IMR-90 (cell line): ENCODE results near the gene CUTC. TPM values are rescaled to one million over a fixed set of nuclear protein-coding genes. Genes with fewer than 3 reads are reported as not detected.

Experiments
- ATAC-seq: fragments of 200-7000 bp; cut with Tn5 transposase; 2 replicates; pipeline ENCODE4 v1.9.1; 2020; ENCODE audit warnings: low read depth, mild to moderate bottlenecking, moderate library complexity
- BruUV-seq: library from RNA; stranded (reverse); fragments of 400-500 nt; replicated peaks from 2 replicates; lab custom pipeline; 2021; lab: Mats Ljungman, UMichigan
- CTCF ChIA-PET: fragments of 300-600 bp; formaldehyde crosslinking; extraction: SDS; loops from one replicate; lab custom pipeline; 2021; ENCODE audit warnings: antibody characterized with exemption; lab: Yijun Ruan, JAX
- POLR2A ChIA-PET: fragments of 300-600 bp; sonication (Branson Sonifier 250); formaldehyde crosslinking; loops from one replicate; lab custom pipeline; 2022; ENCODE audit warnings: antibody characterized with exemption; ENCODE audit not compliant: unreplicated experiment; lab: Charles Lee
- DNase-seq: peaks from one replicate; pipeline ENCODE4 v3.0.0; 2013
- H2AFZ ChIP-seq: replicated peaks from 2 replicates; pipeline ENCODE3; 2013; ENCODE audit warnings: low read length, mild to moderate bottlenecking; ENCODE audit not compliant: poor library complexity
- H2AK5ac ChIP-seq: 2 replicates; pipeline ENCODE4 v1.6.1; 2013; ENCODE audit warnings: low read depth, low read length, inconsistent platforms
- H2AK9ac ChIP-seq: replicated peaks from 2 replicates; pipeline ENCODE3; 2013; ENCODE audit warnings: mild to moderate bottlenecking, low read depth, low read length, moderate library complexity; ENCODE audit not compliant: poor library complexity
- H2BK120ac ChIP-seq: 2 replicates; pipeline ENCODE4 v1.6.1; 2013; ENCODE audit warnings: low read depth, low read length, inconsistent platforms
- H2BK15ac ChIP-seq: 3 replicates; pipeline ENCODE4 v1.6.1; 2013; ENCODE audit warnings: low read depth, low read length, inconsistent platforms
- H2BK20ac ChIP-seq: 2 replicates; pipeline ENCODE4 v1.6.1; 2013; ENCODE audit warnings: low read depth, mild to moderate bottlenecking, inconsistent platforms, low read length, moderate library complexity
- H2BK5ac ChIP-seq: 2 replicates; pipeline ENCODE4 v1.6.1; 2013; ENCODE audit warnings: mild to moderate bottlenecking, low read depth, low read length, inconsistent platforms; ENCODE audit not compliant: poor library complexity, severe bottlenecking
- H3K14ac ChIP-seq: replicated peaks from 2 replicates; pipeline ENCODE4 v1.6.1; 2013; ENCODE audit warnings: low read depth, low read length, inconsistent platforms
- H3K18ac ChIP-seq: 2 replicates; pipeline ENCODE4 v1.6.1; 2013; ENCODE audit warnings: low read depth, low read length, control low read depth
- H3K23ac ChIP-seq: 2 replicates; pipeline ENCODE4 v1.6.1; 2013; ENCODE audit warnings: low read depth, low read length, inconsistent platforms
- H3K27ac ChIP-seq: 2 replicates; pipeline ENCODE4 v1.5.1; 2013; ENCODE audit warnings: mild to moderate bottlenecking, control low read depth, low read length; ENCODE audit not compliant: insufficient read depth
- H3K27me3 ChIP-seq: 2 replicates; pipeline ENCODE4 v1.6.1; 2013; ENCODE audit warnings: low read length; ENCODE audit not compliant: control insufficient read depth, insufficient read depth
- H3K36me3 ChIP-seq: 2 replicates; pipeline ENCODE4 v1.6.1; 2013; ENCODE audit warnings: low read length, mixed read lengths; ENCODE audit not compliant: control insufficient read depth, insufficient read depth
- H3K4ac ChIP-seq: 2 replicates; pipeline ENCODE4 v1.6.1; 2013; ENCODE audit warnings: low read depth, low read length, inconsistent platforms
- H3K4me1 ChIP-seq: 2 replicates; pipeline ENCODE4 v1.6.1; 2013; ENCODE audit warnings: low read length, mixed read lengths; ENCODE audit not compliant: control insufficient read depth, insufficient read depth
- H3K4me2 ChIP-seq: 2 replicates; pipeline ENCODE4 v1.6.1; 2013; ENCODE audit warnings: low read depth, mild to moderate bottlenecking, control low read depth, low read length, moderate library complexity
- H3K4me3 ChIP-seq: 2 replicates; pipeline ENCODE4 v1.5.1; 2013; ENCODE audit warnings: low read depth, mild to moderate bottlenecking, control low read depth, low read length, moderate library complexity; ENCODE audit not compliant: insufficient read depth
- H3K56ac ChIP-seq: 2 replicates; pipeline ENCODE4 v1.6.1; 2013; ENCODE audit warnings: low read length, inconsistent platforms; ENCODE audit not compliant: insufficient read depth; ENCODE audit errors: extremely low read depth
- H3K79me1 ChIP-seq, 2 experiments: 2 replicates each; pipeline ENCODE4 v1.6.1; 2013; ENCODE audit warnings: low read length in 2 of 2, inconsistent platforms in 1 of 2, low read depth in 1 of 2
- H3K9ac ChIP-seq: 2 replicates; pipeline ENCODE4 v1.6.1; 2013; ENCODE audit warnings: low read depth, low read length, control low read depth
- H3K9me1 ChIP-seq: 2 replicates; pipeline ENCODE4 v1.6.1; 2013; ENCODE audit warnings: low read length, inconsistent platforms; ENCODE audit not compliant: insufficient read depth
- H3K9me3 ChIP-seq: 2 replicates; pipeline ENCODE4 v1.6.1; 2013; ENCODE audit warnings: low read length; ENCODE audit not compliant: control insufficient read depth, insufficient read depth
- H4K20me1 ChIP-seq: 2 replicates; pipeline ENCODE4 v1.6.1; 2013; ENCODE audit warnings: low read length, inconsistent platforms; ENCODE audit not compliant: insufficient read depth
- H4K5ac ChIP-seq: 2 replicates; pipeline ENCODE4 v1.6.1; 2013; ENCODE audit warnings: mild to moderate bottlenecking, low read depth, low read length, control low read depth
- H4K8ac ChIP-seq, 2 experiments: 2 replicates each; pipeline ENCODE4 v1.6.1; 2013; ENCODE audit warnings: low read depth in 2 of 2, low read length in 2 of 2, control low read depth in 1 of 2, inconsistent platforms in 1 of 2
- H4K91ac ChIP-seq: 2 replicates; pipeline ENCODE4 v1.6.1; 2013; ENCODE audit warnings: low read depth, low read length, inconsistent platforms; ENCODE audit not compliant: insufficient read depth
- BHLHE40 ChIP-seq: fragments of 150-350 bp; IDR thresholded peaks from 2 replicates; pipeline ENCODE4 v1.6.1; 2016; ENCODE audit warnings: mild to moderate bottlenecking, low read depth, low read length
- CEBPB ChIP-seq: IDR thresholded peaks from 2 replicates; pipeline ENCODE4 v1.6.1; 2012; ENCODE audit warnings: low read depth, low read length, improper control_type of control experiment
- MAFK ChIP-seq: IDR thresholded peaks from 2 replicates; pipeline ENCODE4 v1.6.1; 2012; ENCODE audit warnings: low read depth, low read length, improper control_type of control experiment
- MXI1 ChIP-seq: IDR thresholded peaks from 2 replicates; pipeline ENCODE4 v1.6.1; 2012; ENCODE audit warnings: low read depth, mild to moderate bottlenecking, low read length, moderate library complexity, borderline replicate concordance
- NFE2L2 ChIP-seq: fragments of 150-350 bp; IDR thresholded peaks from 2 replicates; pipeline ENCODE4 v1.6.1; 2016; ENCODE audit warnings: low read depth, mild to moderate bottlenecking, low read length
- RCOR1 ChIP-seq: IDR thresholded peaks from 2 replicates; pipeline ENCODE4 v1.6.1; 2012; ENCODE audit warnings: mild to moderate bottlenecking, low read length, improper control_type of control experiment; ENCODE audit not compliant: insufficient replicate concordance
- RFX5 ChIP-seq: IDR thresholded peaks from 2 replicates; pipeline ENCODE4 v1.8.0; 2012; ENCODE audit warnings: low read depth, mild to moderate bottlenecking, low read length, moderate library complexity
- SMC3 ChIP-seq: fragments of 150-350 bp; IDR thresholded peaks from 2 replicates; pipeline ENCODE4 v1.6.1; 2016; ENCODE audit warnings: low read depth, mild to moderate bottlenecking, antibody characterized with exemption, low read length, moderate library complexity
- USF2 ChIP-seq: fragments of 150-350 bp; IDR thresholded peaks from 2 replicates; pipeline ENCODE4 v1.6.1; 2017; ENCODE audit warnings: mild to moderate bottlenecking, antibody characterized with exemption, low read length, low read depth
- WGBS, 2 experiments: methylation state at CpG; one replicate each; pipeline versions ENCODE4 v1.1.5 to v1.1.7; 2013; ENCODE audit warnings: missing lambda C conversion rate in 2 of 2; ENCODE audit not compliant: insufficient read length in 1 of 2; ENCODE audit errors: extremely low coverage in 2 of 2; 5-methylcytosine and 5-hydroxymethylcytosine counted together
- dilution Hi-C: fragments of 300-500 bp; cut with HindIII; formaldehyde crosslinking; loops from one replicate; pipeline ENCODE4 v1.14.3; 2018; ENCODE audit warnings: low sequenced_read_pairs; ENCODE audit not compliant: unreplicated experiment
- in situ Hi-C: fragments of 300-500 bp; cut with MboI; formaldehyde crosslinking; loops from 3 replicates; pipeline ENCODE4 v1.14.3; 2019; ENCODE audit warnings: low sequenced_read_pairs, inconsistent platforms, mixed read lengths
- intact Hi-C: fragments of 100-400 bp; cut with micrococcal nuclease; formaldehyde crosslinking; loops from 2 replicates; pipeline ENCODE4 v1.10.0; 2022
- polyA plus RNA-seq, 3 experiments: library from polyadenylated mRNA; depleted of rRNA; stranded (reverse); fragments of >200 nt; gene quantifications; 2 replicates each; pipeline ENCODE4 v1.2.3, GENCODE V29; 2012; ENCODE audit warnings: low replicate concordance in 1 of 3
- total RNA-seq: library from RNA; depleted of rRNA; stranded (reverse); fragments of >200 nt; gene quantifications from 2 replicates; pipeline ENCODE4 v1.2.3, GENCODE V29; 2012

The CUTC gene
- total and polyA plus RNA-seq, 2 of the 4 experiments (the other 2 are of a cell fraction), result 7.0 to 10.2 TPM

DNA sequence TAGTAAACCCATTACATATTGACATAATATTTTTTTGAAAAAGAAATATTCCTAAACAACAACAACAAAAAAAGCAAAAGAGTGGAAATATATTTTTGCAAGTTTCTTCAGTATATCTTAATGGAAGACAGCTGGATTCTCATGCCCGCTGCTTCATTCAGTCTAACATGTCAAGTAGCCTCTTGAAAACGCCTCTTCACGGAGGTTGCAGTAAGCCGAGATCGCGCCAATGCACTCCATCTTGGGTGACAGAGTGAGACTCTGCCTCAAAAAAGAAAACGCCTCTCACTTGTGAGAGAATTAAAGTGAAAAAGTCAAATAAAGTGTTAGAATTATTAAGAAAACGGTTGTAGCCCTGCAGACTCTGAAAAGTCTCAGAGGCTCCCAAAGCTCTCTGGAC, 1.3 kb downstream of the CUTC start:
- H3K27me3 ChIP-seq, result no peaks in the 10 kb centered on the region
- H3K14ac ChIP-seq, result no peak overlapping the region
- H2AFZ ChIP-seq, result no peak overlapping the region
- no peak overlapping the region for H3K27ac ChIP-seq
- no peak overlapping the region for H2BK15ac ChIP-seq
- no peak overlapping the region for H2BK120ac ChIP-seq
- H3K9me1 ChIP-seq, result no peaks in the 10 kb centered on the region
- dilution Hi-C loops, result no loop called here
- POLR2A ChIA-PET, result no interaction called here
- peaks cover 10% of the 10 kb centered on the region for H3K36me3 ChIP-seq
- TF ChIP-seq USF2 (no peak), RCOR1 (no peak), BHLHE40 (no peak), RFX5 (no peak), NFE2L2 (no peak), CEBPB (no peak), MXI1 (no peak), MAFK (no peak), SMC3 (no peak)
- peak overlapping the region; percentile 82 for H3K4me2 ChIP-seq
- no peak overlapping the region for H4K5ac ChIP-seq
- DNase-seq, result peak; percentile 13
- no peak for ATAC-seq
- H2BK5ac ChIP-seq, result no peak overlapping the region
- H3K9ac ChIP-seq, result no peak overlapping the region
- WGBS, 2 experiments, result 35% methylated on average over 6 of the region's 8 CpGs; no CpG with 5 or more reads in 1 of the 2 experiments
- peaks cover 23 to 44% of the 10 kb centered on the region in 2 experiments; a peak in 3 of 4 replicates for H3K79me1 ChIP-seq
- no peak overlapping the region for H2AK9ac ChIP-seq
- intact Hi-C loops, result loop anchor here (5.0 to 10.0 kb wide), 4 partner anchors 49 to 451 kb away; partner anchors contain the start of genes ABCC2 and ERLIN1
- BruUV-seq, result no TSS peak
- peak overlapping the region; percentile 1; the same call in 1 of the 2 replicates for H3K23ac ChIP-seq
- no peaks in the 10 kb centered on the region for H3K9me3 ChIP-seq
- no peak overlapping the region for H4K8ac ChIP-seq
- peaks cover 2% of the 10 kb centered on the region; the same call in 1 of the 2 replicates for H3K4me1 ChIP-seq
- no peaks in the 10 kb centered on the region for H4K20me1 ChIP-seq
- H4K91ac ChIP-seq, result no peak overlapping the region
- no peak overlapping the region for H3K56ac ChIP-seq
- no peak overlapping the region for H2AK5ac ChIP-seq
- no peak overlapping the region for H3K4me3 ChIP-seq
- in situ Hi-C loops, result no loop called here
- CTCF ChIA-PET, result interaction anchor here (0.7 to 1.6 kb wide), 2 partner anchors 112 to 116 kb away, joined by 4 to 5 read pairs; no protein-coding TSS in a partner anchor
- no peak overlapping the region for H3K18ac ChIP-seq
- no peak overlapping the region for H2BK20ac ChIP-seq
- H3K4ac ChIP-seq, result no peak overlapping the region
